Smooth muscle cell (in vitro differentiated cells): Measurements from ENCODE around the gene CCDC69. TPM values are rescaled to one million over a fixed set of nuclear protein-coding genes. Genes with fewer than 3 reads are reported as not detected.

Experiments used
- DNase-seq: peaks from one replicate; lab custom pipeline; 2025; ENCODE audit not compliant: unreplicated experiment; lab: John Stamatoyannopoulos, UW
- H2AFZ ChIP-seq: fragments of 200-600 bp; sonication (generic); 2 replicates; pipeline ENCODE4 v1.6.0; 2016; ENCODE audit warnings: antibody characterized with exemption, low read depth, mild to moderate bottlenecking
- H3F3A ChIP-seq: fragments of 200-600 bp; sonication (generic); 2 replicates; pipeline ENCODE4 v1.6.0; 2017; ENCODE audit warnings: antibody characterized with exemption, low read depth
- H3K27ac ChIP-seq: fragments of 200-600 bp; sonication (generic); 2 replicates; pipeline ENCODE4 v1.5.1; 2016; ENCODE audit warnings: low read depth, mild to moderate bottlenecking
- H3K27me3 ChIP-seq: fragments of 200-600 bp; sonication (generic); 2 replicates; pipeline ENCODE4 v1.6.1; 2016; ENCODE audit warnings: low read depth, mild to moderate bottlenecking
- H3K36me3 ChIP-seq: fragments of 200-600 bp; sonication (generic); 2 replicates; pipeline ENCODE4 v1.5.1; 2016; ENCODE audit warnings: low read depth
- H3K4me1 ChIP-seq: fragments of 200-600 bp; sonication (generic); 2 replicates; pipeline ENCODE4 v1.5.1; 2016; ENCODE audit warnings: low read depth
- H3K4me2 ChIP-seq: fragments of 200-600 bp; sonication (generic); 2 replicates; pipeline ENCODE4 v1.6.0; 2016; ENCODE audit warnings: mild to moderate bottlenecking
- H3K4me3 ChIP-seq: fragments of 200-600 bp; sonication (generic); 2 replicates; pipeline ENCODE4 v1.5.1; 2016; ENCODE audit warnings: mild to moderate bottlenecking
- H3K79me2 ChIP-seq: fragments of 200-600 bp; sonication (generic); 2 replicates; pipeline ENCODE4 v1.6.0; 2016; ENCODE audit warnings: low read depth, mild to moderate bottlenecking
- H3K9ac ChIP-seq: fragments of 200-600 bp; sonication (generic); 2 replicates; pipeline ENCODE4 v1.6.0; 2016; ENCODE audit warnings: low read depth
- H3K9me3 ChIP-seq: fragments of 200-600 bp; sonication (generic); replicated peaks from 2 replicates; pipeline ENCODE4 v1.5.1; 2016; ENCODE audit warnings: low read depth
- H4K20me1 ChIP-seq: fragments of 200-600 bp; sonication (generic); 2 replicates; pipeline ENCODE4 v1.6.0; 2016; ENCODE audit warnings: low read depth
- CTCF ChIP-seq: fragments of 200-600 bp; sonication (generic); IDR thresholded peaks from 2 replicates; pipeline ENCODE4 v1.5.1; 2017; ENCODE audit warnings: borderline replicate concordance, mild to moderate bottlenecking, antibody characterized with exemption; ENCODE audit not compliant: insufficient read depth, poor library complexity, severe bottlenecking
- WGBS: methylation state at CpG from one replicate; pipeline ENCODE4 v1.1.7; 2016; ENCODE audit warnings: low lambda C conversion rate; 5-methylcytosine and 5-hydroxymethylcytosine counted together
- polyA plus RNA-seq: library from polyadenylated mRNA; unstranded; fragments of >200 nt; fragmentation: Nextera tagmentation; extraction: Ambion mirVana; gene quantifications from 2 replicates; pipeline ENCODE4 v1.2.1, GENCODE V29; 2016
- total RNA-seq: library from RNA; depleted of rRNA; stranded (reverse); fragments of >200 nt; gene quantifications from 2 replicates; pipeline ENCODE4 v1.2.3, GENCODE V29; 2014

CCDC69 gene
- total and polyA plus RNA-seq, 2 experiments from 2014 or later = 1.1 to 1.2 TPM

- no peaks in the 10 kb centered on the region for H3K27me3 ChIP-seq
- no peaks in the 10 kb centered on the region for H3F3A ChIP-seq
- H3K4me3 ChIP-seq = no peak overlapping the region
- peaks cover 25% of the 10 kb centered on the region for H3K79me2 ChIP-seq
- 100% methylated on average over 1 of the region's 1 CpG for WGBS
- DNase-seq = no peak
- no peak overlapping the region for H3K27ac ChIP-seq
- H3K9ac ChIP-seq = no peak overlapping the region
- H3K4me2 ChIP-seq = no peak overlapping the region
- peaks cover 88% of the 10 kb centered on the region for H4K20me1 ChIP-seq
- H2AFZ ChIP-seq = no peak overlapping the region
- H3K36me3 ChIP-seq = peaks cover 14% of the 10 kb centered on the region
- H3K9me3 ChIP-seq = no peaks in the 10 kb centered on the region
- H3K4me1 ChIP-seq = peaks cover 8% of the 10 kb centered on the region
- TF ChIP-seq CTCF = no peak
Measured at GRCh38 chr5:151138114-151138513, 85.8 kb downstream of the CCDC69 start.

GRCh38 chr5:151137067-151137825 is 86.6 kb downstream of the CCDC69 start:
- 99% methylated on average over 10 of the region's 10 CpGs for WGBS
- H3K9me3 ChIP-seq = no peaks in the 10 kb centered on the region
- no peak overlapping the region for H2AFZ ChIP-seq
- no peaks in the 10 kb centered on the region for H3F3A ChIP-seq
- H3K27me3 ChIP-seq = no peaks in the 10 kb centered on the region
- DNase-seq = no peak
- H3K4me2 ChIP-seq = no peak overlapping the region
- no peak for TF ChIP-seq CTCF
- no peak overlapping the region for H3K9ac ChIP-seq
- H3K4me1 ChIP-seq = peaks cover 8% of the 10 kb centered on the region
- H3K4me3 ChIP-seq = no peak overlapping the region
- no peak overlapping the region for H3K27ac ChIP-seq
- peaks cover 80% of the 10 kb centered on the region for H4K20me1 ChIP-seq
- peaks cover 16% of the 10 kb centered on the region for H3K79me2 ChIP-seq
- peaks cover 16% of the 10 kb centered on the region for H3K36me3 ChIP-seq

GRCh38 chr5:151134228-151134627 is 89.7 kb downstream of the CCDC69 start:
- 70% methylated on average over 3 of the region's 3 CpGs for WGBS
- Histone ChIP-seq H3K9me3 (no peaks in the 10 kb centered on the region), H4K20me1 (peaks cover 50% of the 10 kb centered on the region), H3K27ac (peak overlapping the region; percentile 66), H3K4me3 (no peak overlapping the region), H3K27me3 (no peaks in the 10 kb centered on the region), H3K4me1 (no peaks in the 10 kb centered on the region), H3K36me3 (peaks cover 19% of the 10 kb centered on the region), H3K9ac (no peak overlapping the region), H2AFZ (no peak overlapping the region), H3K4me2 (no peak overlapping the region), H3K79me2 (no peaks in the 10 kb centered on the region), H3F3A (no peaks in the 10 kb centered on the region)
- TF ChIP-seq CTCF = no peak
- DNase-seq = no peak

GRCh38 chr5:151132963-151133362 is 90.9 kb downstream of the CCDC69 start:
- Histone ChIP-seq H3K9me3 (no peaks in the 10 kb centered on the region), H3K4me2 (no peak overlapping the region), H3K27ac (no peak overlapping the region), H3K36me3 (peaks cover 31% of the 10 kb centered on the region), H3K79me2 (no peaks in the 10 kb centered on the region), H2AFZ (no peak overlapping the region), H3F3A (no peaks in the 10 kb centered on the region), H3K4me1 (no peaks in the 10 kb centered on the region), H3K27me3 (no peaks in the 10 kb centered on the region), H3K4me3 (no peak overlapping the region), H3K9ac (no peak overlapping the region), H4K20me1 (peaks cover 49% of the 10 kb centered on the region)
- no peak for TF ChIP-seq CTCF
- WGBS = 96% methylated on average over 4 of the region's 4 CpGs
- DNase-seq = no peak
